22Rv1 (cell line): ENCODE data around the gene LGI4.
"Not testable (repeated sequence)": the region's sequence is repeated elsewhere in the genome, so short reads cannot be mapped to it uniquely, and the experiment has no call there.

ENCODE experiments used
- H3K27ac ChIP-seq: fragments of 450-650 bp; 2 replicates; pipeline ENCODE4 v1.5.1; 2017
- ZFX ChIP-seq: fragments of 450-650 bp; IDR thresholded peaks from 2 replicates; pipeline ENCODE4 v1.6.1; 2017; ENCODE audit warnings: antibody characterized with exemption, borderline replicate concordance
- TF ChIP-seq, protein P1 (sequence below): fragments of 450-650 bp; IDR thresholded peaks from 2 replicates; pipeline ENCODE4 v1.5.1; 2017; ENCODE audit warnings: mild to moderate bottlenecking

LGI4 gene

DNA sequence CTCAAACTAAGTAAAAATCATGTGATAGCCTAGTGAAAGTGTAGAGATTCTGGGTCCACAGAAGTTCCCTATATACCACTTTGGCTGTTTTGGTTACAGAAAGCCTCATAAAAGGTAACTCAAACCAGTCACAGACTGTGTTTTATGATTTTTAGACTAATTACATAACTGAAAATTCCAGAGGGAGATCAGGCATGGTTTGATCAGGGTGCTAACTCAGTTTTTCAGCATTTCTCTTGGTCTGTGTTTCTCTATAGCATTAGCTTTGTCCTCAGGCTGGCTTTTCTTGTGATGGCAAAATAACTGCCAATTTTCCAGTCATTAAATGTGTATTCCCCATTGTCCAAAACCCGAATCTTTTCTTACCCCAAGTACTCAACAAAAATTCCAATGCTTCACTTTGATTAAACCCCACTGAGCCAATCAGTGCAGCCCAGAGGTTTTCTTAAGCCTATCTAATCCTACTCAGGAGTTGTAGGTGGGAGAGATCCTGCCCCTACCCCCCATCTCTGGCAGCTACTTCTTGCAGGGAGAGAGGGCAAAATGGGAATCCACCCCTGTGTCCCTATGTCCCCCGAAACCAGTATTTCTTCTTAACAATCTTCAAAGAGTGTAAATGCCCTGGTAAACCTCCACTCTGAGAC, 27.8 kb downstream of the LGI4 start:
- TF ChIP-seq, protein P1, sequence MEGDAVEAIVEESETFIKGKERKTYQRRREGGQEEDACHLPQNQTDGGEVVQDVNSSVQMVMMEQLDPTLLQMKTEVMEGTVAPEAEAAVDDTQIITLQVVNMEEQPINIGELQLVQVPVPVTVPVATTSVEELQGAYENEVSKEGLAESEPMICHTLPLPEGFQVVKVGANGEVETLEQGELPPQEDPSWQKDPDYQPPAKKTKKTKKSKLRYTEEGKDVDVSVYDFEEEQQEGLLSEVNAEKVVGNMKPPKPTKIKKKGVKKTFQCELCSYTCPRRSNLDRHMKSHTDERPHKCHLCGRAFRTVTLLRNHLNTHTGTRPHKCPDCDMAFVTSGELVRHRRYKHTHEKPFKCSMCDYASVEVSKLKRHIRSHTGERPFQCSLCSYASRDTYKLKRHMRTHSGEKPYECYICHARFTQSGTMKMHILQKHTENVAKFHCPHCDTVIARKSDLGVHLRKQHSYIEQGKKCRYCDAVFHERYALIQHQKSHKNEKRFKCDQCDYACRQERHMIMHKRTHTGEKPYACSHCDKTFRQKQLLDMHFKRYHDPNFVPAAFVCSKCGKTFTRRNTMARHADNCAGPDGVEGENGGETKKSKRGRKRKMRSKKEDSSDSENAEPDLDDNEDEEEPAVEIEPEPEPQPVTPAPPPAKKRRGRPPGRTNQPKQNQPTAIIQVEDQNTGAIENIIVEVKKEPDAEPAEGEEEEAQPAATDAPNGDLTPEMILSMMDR = no peak
- no peak overlapping the region for H3K27ac ChIP-seq

DNA sequence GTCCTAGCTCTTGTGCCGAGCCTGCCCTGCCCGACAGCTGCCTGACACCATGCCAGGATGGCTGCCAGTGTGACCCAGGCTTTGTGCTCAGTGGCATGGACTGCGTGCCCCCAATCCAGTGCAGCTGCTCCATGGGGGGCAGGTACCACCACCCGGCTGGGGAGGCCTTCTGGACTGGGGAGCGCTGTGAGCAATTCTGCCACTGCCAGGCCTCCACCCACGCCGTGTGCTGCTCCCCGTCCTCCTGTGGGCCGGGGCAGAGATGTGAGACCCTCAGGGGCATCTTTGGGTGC, 28.6 kb downstream of the LGI4 start:
- no peak overlapping the region for H3K27ac ChIP-seq
- TF ChIP-seq, protein P1 = no peak
- TF ChIP-seq ZFX = no peak

DNA sequence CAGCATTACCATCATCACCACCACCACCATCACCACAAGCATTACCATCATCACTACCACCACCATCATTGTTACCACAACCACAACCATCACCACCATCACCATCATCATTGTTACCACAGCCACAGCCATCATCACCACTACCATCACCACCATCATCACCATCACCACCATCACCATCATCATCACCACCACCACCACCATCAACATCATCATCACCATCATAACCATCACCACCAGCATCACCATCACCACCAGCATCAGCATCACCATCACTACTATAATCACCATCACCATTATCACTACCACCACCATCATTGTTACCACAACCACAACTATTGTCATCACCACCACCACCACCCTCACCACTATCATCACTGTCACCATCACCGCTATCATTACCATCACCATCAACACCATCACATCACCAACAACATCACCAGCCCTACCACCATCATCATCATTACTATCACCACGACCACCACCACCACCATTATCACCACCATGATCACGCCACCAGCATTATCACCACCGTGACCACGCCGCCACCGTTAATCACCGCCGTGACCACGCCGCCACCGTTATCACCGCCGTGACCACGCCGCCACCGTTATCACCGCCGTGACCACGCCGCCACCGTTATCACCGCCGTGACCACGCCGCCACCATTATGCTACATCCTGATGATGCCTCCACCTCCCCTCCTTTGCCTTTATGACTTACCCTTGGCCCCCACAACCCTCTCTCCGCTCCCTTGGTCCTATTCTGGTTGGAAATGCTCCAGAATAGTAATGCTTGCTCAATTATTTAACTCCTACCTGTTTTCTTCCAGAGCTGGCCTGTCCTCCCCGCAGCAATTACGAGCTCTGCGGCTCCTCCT, 29.2 kb downstream of the LGI4 start:
- TF ChIP-seq, protein P1 = no peak
- no peak for TF ChIP-seq ZFX
- H3K27ac ChIP-seq = no peak overlapping the region

DNA sequence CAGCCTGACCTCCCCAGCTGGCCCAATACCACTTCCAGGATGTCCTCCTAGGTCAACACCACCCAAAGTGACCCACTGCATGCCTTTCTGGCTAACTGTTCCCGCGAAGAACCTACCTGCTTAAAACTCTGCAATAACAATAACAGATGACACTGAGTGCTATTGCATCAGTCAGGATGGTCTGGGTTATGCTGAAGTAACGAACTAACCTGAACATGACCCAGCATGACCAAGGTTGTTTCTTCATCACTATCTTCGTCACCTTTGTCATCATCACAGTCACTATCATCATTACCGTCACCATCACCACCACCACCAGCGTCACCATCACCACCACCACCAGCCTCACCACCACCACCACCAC, 29.8 kb downstream of the LGI4 start:
- no peak for TF ChIP-seq ZFX
- TF ChIP-seq, protein P1 = no peak
- H3K27ac ChIP-seq = no peak overlapping the region

DNA sequence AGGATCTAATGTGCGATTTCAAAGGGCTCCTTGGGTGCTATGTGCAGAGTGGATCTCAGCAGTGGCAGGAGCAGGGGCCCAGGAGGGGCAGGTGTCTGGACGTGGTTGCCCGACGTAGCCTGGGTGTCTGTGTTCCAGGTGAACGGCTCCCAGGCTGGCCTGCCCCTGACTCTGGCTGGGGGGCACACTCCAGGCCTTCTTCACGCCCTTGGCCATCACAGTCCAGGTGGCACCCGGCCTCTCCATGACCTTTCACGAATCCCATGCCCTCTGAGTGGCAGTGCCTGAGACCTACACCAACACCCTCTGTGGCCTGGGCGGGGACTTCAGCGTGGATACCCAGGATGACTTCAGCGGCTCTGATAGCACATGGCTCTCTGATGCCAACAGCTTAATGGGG, 30.5 kb downstream of the LGI4 start:
- no peak overlapping the region for H3K27ac ChIP-seq
- TF ChIP-seq, protein P1 = no peak
- TF ChIP-seq ZFX = no peak

DNA sequence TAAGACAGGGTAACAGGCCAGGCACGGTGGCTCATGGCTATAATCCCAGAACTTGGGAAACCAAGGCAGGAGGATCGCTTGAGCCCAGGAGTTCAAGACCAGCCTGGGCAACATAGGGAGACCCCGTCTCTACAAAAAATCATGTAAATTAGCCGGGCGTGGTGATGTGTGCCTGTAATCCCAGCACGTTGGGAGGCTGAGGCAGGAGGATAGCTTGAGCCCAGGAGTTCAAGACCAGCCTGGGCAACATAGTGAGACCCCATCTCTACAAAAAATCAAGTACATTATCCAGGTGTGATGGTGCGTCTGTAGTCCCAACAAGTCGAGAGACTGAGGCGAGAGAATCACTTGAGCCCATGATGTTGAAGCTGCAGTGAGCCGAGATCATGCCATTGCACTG, 31.2 kb downstream of the LGI4 start:
- H3K27ac ChIP-seq = not testable (repeated sequence)

DNA sequence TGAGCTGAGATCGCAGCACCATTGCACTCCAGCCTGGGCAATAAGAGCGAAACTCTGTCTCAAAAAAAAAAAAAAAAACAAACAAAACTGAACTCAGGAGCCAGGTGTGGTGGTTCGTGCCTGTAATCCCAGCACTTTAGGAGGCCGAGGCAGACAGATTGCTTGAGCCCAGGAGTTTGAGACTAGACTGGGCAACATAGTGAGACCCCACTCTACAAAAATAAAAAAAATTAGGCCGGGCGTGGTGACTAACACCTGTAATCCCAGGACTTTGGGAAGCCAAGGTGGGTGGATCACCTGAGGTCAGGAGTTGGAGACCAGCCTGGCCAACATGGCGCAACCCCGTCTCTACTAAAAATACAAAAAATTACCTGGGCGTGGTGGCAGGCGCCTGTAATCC, 32.9 kb downstream of the LGI4 start:
- H3K27ac ChIP-seq = not testable (repeated sequence)

DNA sequence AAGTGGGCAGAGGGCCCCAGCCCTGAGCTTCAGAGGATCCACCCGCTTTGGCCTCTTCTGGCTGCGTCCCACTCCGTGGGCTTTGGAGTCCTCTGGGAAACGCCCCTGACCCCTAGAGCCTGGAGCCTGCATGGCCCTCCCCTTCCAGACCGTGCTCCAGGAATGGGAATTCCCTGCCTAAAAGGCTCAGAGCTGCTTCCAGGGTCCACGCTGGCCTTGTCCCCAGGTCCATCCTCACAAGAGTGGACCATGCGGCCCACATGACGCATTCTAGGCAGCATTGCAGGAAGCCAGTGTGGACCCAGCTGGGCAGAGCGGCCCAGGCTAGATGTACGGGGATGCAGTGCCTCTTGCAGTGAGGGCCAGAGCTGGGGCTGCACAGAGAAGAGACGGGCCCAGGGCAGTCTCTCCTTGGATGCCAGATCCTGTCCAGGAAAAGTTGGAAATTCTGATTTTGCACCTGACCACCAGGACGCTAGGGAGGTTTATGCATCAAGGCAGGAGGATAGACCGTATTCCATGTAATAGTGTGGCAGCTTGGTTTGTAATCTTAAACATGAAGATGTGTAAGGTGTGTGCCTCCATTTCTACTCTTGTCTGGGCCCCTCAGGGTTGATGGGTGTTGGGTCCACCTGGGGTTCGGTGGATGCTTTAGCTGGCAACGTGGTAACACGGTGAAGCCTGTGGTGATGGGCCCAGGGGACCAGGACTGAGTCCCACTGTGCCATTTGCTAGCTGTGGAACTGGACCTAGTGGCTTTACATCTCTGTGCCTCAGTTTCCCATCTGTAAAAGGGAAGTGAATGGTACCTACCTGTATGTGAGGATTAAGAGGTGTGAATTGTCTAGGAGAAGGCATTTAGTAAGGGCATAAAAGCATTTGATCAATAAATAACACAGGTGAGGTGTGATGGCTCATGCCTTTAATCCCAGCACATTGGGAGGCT, 34.0 kb downstream of the LGI4 start:
- no peak overlapping the region for H3K27ac ChIP-seq
- no peak for TF ChIP-seq ZFX
- TF ChIP-seq, protein P1 = no peak
